Gastroesophageal sphincter (tissue), 4 donors: ENCODE results near the gene PUM1. TPM values are rescaled to one million over a fixed set of nuclear protein-coding genes. Genes with fewer than 3 reads are reported as not detected.

ENCODE experiments used
- ATAC-seq: fragments of 150-250 bp; one replicate; pipeline ENCODE4 v1.9.1; 2016; ENCODE audit warnings: mild to moderate bottlenecking, moderate library complexity
- H3K27ac ChIP-seq, 4 donors: fragments of 200-600 bp; sonication (generic) in 3 of 4; 1 replicate in 3 of 4; 2 replicates in 1 of 4; pipeline ENCODE4 v1.5.1; 2016 to 2019
- H3K27me3 ChIP-seq: fragments of 200-600 bp; sonication (generic); one replicate; pipeline ENCODE4 v1.5.1; 2019
- H3K36me3 ChIP-seq, 2 donors: fragments of 200-600 bp; sonication (generic); one replicate each; pipeline ENCODE4 v1.5.1; 2019; ENCODE audit warnings: control low read depth in 1 of 2
- H3K4me1 ChIP-seq, 3 donors: fragments of 200-600 bp; sonication (generic); 1 replicate in 2 of 3; 2 replicates in 1 of 3; pipeline ENCODE4 v1.5.1; 2016 to 2019; ENCODE audit warnings: control low read depth in 2 of 3
- H3K4me3 ChIP-seq, 2 donors: fragments of 200-600 bp; sonication (generic); one replicate each; pipeline ENCODE4 v1.5.1; 2019; ENCODE audit warnings: mild to moderate bottlenecking in 1 of 2, moderate library complexity in 1 of 2
- H3K9me3 ChIP-seq, 3 donors: fragments of 200-600 bp; sonication (generic); one replicate each; pipeline ENCODE4 v1.5.1; 2017 to 2019; ENCODE audit warnings: control low read depth in 2 of 3
- CTCF ChIP-seq, 4 experiments: fragments of 200-600 bp in 2 of 4; fragments of 450-650 bp in 2 of 4; sonication (generic) in 1 of 4; IDR thresholded peaks; one replicate each; pipeline ENCODE4 v1.5.1; 2017 to 2019; ENCODE audit warnings: antibody characterized with exemption in 4 of 4, mild to moderate bottlenecking in 2 of 4, moderate library complexity in 2 of 4
- EP300 ChIP-seq: sonication (generic); formaldehyde crosslinking; IDR thresholded peaks from one replicate; pipeline ENCODE4 v1.6.1; 2017; ENCODE audit warnings: antibody characterized with exemption, mild to moderate bottlenecking
- POLR2A ChIP-seq, 2 donors: fragments of 450-650 bp; IDR thresholded peaks; one replicate each; pipeline ENCODE4 v1.6.1; 2017; ENCODE audit warnings: antibody characterized with exemption in 2 of 2, mild to moderate bottlenecking in 2 of 2, moderate library complexity in 1 of 2
- POLR2AphosphoS5 ChIP-seq: sonication (generic); formaldehyde crosslinking; IDR thresholded peaks from one replicate; pipeline ENCODE4 v1.6.1; 2017; ENCODE audit warnings: antibody characterized with exemption
- WGBS, 2 donors: methylation state at CpG; one replicate each; pipeline ENCODE4 v1.1.5; 2018; ENCODE audit warnings: low coverage in 1 of 2; 5-methylcytosine and 5-hydroxymethylcytosine counted together
- total RNA-seq, 4 donors: library from RNA; depleted of rRNA; stranded (reverse); fragments of >200 nt; gene quantifications; one replicate each; pipeline ENCODE4 v1.1.0, GENCODE V29; 2016

Gene PUM1
- total RNA-seq, 4 donors from 2014 or later: 83.8 to 90.7 (median 88.4) TPM

GRCh38 chr1:31110846-31111245 is 45.3 kb upstream of the PUM1 start:
- WGBS, 2 donors: 76 to 78% methylated on average over 3 to 6 of the region's 7 CpGs
- Histone ChIP-seq H3K4me3 (no peak overlapping the region), H3K27ac (no peak overlapping the region), H3K36me3 (no peaks in the 10 kb centered on the region), H3K4me1 (no peaks in the 10 kb centered on the region), H3K27me3 (peaks cover 8% of the 10 kb centered on the region), H3K9me3 (no peaks in the 10 kb centered on the region)
- TF ChIP-seq POLR2A (IDR thresholded peaks at IDR 0.05) (no peak), POLR2AphosphoS5 (no peak), EP300 (no peak), CTCF (IDR thresholded peaks at IDR 0.05) (no peak)
- no peak for ATAC-seq

GRCh38 chr1:31108861-31109260 is 43.3 kb upstream of the PUM1 start:
- H3K9me3 ChIP-seq: no peaks in the 10 kb centered on the region
- H3K36me3 ChIP-seq: no peaks in the 10 kb centered on the region
- ATAC-seq: no peak
- H3K4me3 ChIP-seq: no peak overlapping the region
- no peaks in the 10 kb centered on the region for H3K4me1 ChIP-seq
- no peak for TF ChIP-seq POLR2AphosphoS5
- no peak for TF ChIP-seq EP300
- TF ChIP-seq POLR2A (IDR thresholded peaks at IDR 0.05): no peak
- TF ChIP-seq CTCF (IDR thresholded peaks at IDR 0.05): no peak
- H3K27ac ChIP-seq: no peak overlapping the region
- WGBS, 2 donors: 90% methylated on average over 3 of the region's 5 CpGs; no CpG with 5 or more reads in 1 of the 2 donors
- no peaks in the 10 kb centered on the region for H3K27me3 ChIP-seq

- Histone ChIP-seq H3K27ac (no peak overlapping the region), H3K4me1 (no peaks in the 10 kb centered on the region), H3K4me3 (no peak overlapping the region), H3K36me3 (no peaks in the 10 kb centered on the region), H3K9me3 (no peaks in the 10 kb centered on the region), H3K27me3 (no peaks in the 10 kb centered on the region)
- WGBS, 2 donors: 83 to 85% methylated on average over 1 to 4 of the region's 8 CpGs
- TF ChIP-seq EP300 (no peak), CTCF (IDR thresholded peaks at IDR 0.05) (no peak)
- no peak for ATAC-seq
Measured at GRCh38 chr1:31105646-31106045, 40.1 kb upstream of the PUM1 start.

GRCh38 chr1:31102501-31102950 is 37.0 kb upstream of the PUM1 start:
- Histone ChIP-seq H3K4me1 (no peaks in the 10 kb centered on the region), H3K27ac (peak overlapping the region in 1 of 4 donors; percentile 32), H3K27me3 (no peaks in the 10 kb centered on the region), H3K4me3 (no peak overlapping the region), H3K9me3 (no peaks in the 10 kb centered on the region), H3K36me3 (no peaks in the 10 kb centered on the region)
- 50% methylated on average over 1 of the region's 5 CpGs for WGBS, 2 donors
- ATAC-seq: peak; percentile 69
- TF ChIP-seq POLR2A (IDR thresholded peaks at IDR 0.05): no peak
- no peak for TF ChIP-seq EP300
- no peak for TF ChIP-seq POLR2AphosphoS5
- no peak for TF ChIP-seq CTCF (IDR thresholded peaks at IDR 0.05)

GRCh38 chr1:31101147-31101502 is 35.6 kb upstream of the PUM1 start:
- H3K4me1 ChIP-seq: no peaks in the 10 kb centered on the region
- TF ChIP-seq EP300 (no peak), POLR2AphosphoS5 (no peak), CTCF (IDR thresholded peaks at IDR 0.05) (no peak), POLR2A (IDR thresholded peaks at IDR 0.05) (no peak)
- no peak overlapping the region for H3K27ac ChIP-seq
- H3K4me3 ChIP-seq: no peak overlapping the region
- no peaks in the 10 kb centered on the region for H3K36me3 ChIP-seq
- H3K9me3 ChIP-seq: no peaks in the 10 kb centered on the region
- no peaks in the 10 kb centered on the region for H3K27me3 ChIP-seq
- ATAC-seq: no peak
- WGBS, 2 donors: 67 to 72% methylated on average over 4 of the region's 4 CpGs
